Measurements from ENCODE around the gene CLPX. TPM values are rescaled to one million over a fixed set of nuclear protein-coding genes. Genes with fewer than 3 reads are reported as not detected.

The CLPX gene
- total RNA-seq, 4 donors from 2014 or later = 40.1 to 68.8 (median 55.6) TPM

- TF ChIP-seq CTCF (IDR thresholded peaks at IDR 0.05) (no peak), EP300 (IDR thresholded peaks at IDR 0.05) (no peak), POLR2A (IDR thresholded peaks at IDR 0.05) (no peak), POLR2AphosphoS5 (IDR thresholded peaks at IDR 0.05) (no peak)
- no peak overlapping the region for H3K4me3 ChIP-seq
- peaks cover 0 to 8% of the 10 kb centered on the region in 2 donors for H3K36me3 ChIP-seq
- H3K9me3 ChIP-seq = no peaks in the 10 kb centered on the region
- H3K27me3 ChIP-seq = no peaks in the 10 kb centered on the region
- H3K4me1 ChIP-seq = no peaks in the 10 kb centered on the region
- 100% methylated on average over 1 of the region's 1 CpG; no CpG with 5 or more reads in 1 of the 2 donors for WGBS, 2 donors (ENCODE audit: low coverage in 1 of 2)
- H3K27ac ChIP-seq = no peak overlapping the region
- no peak for ATAC-seq
Measured at GRCh38 chr15:65201918-65202317, 16.8 kb upstream of the CLPX start.

- TF ChIP-seq CTCF (IDR thresholded peaks at IDR 0.05) (no peak), EP300 (IDR thresholded peaks at IDR 0.05) (no peak), POLR2AphosphoS5 (IDR thresholded peaks at IDR 0.05) (no peak), POLR2A (IDR thresholded peaks at IDR 0.05) (no peak)
- WGBS, 2 donors (ENCODE audit: low coverage in 1 of 2) = 83 to 100% methylated on average over 3 of the region's 12 CpGs
Measured at GRCh38 chr15:65198571-65198970, 13.4 kb upstream of the CLPX start.

GRCh38 chr15:65197337-65197645 is 12.1 kb upstream of the CLPX start:
- Histone ChIP-seq H3K27me3 (no peaks in the 10 kb centered on the region), H3K27ac (no peak overlapping the region), H3K36me3 (peaks cover 0 to 8% of the 10 kb centered on the region in 2 donors), H3K4me1 (peaks cover 0 to 19% (median 0%) of the 10 kb centered on the region in 3 donors), H3K9me3 (no peaks in the 10 kb centered on the region), H3K4me3 (no peak overlapping the region)
- WGBS, 2 donors (ENCODE audit: low coverage in 1 of 2) = 100% methylated on average over 2 of the region's 8 CpGs; no CpG with 5 or more reads in 1 of the 2 donors
- no peak for TF ChIP-seq EP300 (IDR thresholded peaks at IDR 0.05)
- TF ChIP-seq POLR2AphosphoS5 (IDR thresholded peaks at IDR 0.05) = no peak
- no peak for TF ChIP-seq POLR2A (IDR thresholded peaks at IDR 0.05)
- no peak for TF ChIP-seq CTCF (IDR thresholded peaks at IDR 0.05)
- no peak for ATAC-seq

More at GRCh38 chr15:65198571-65198970, 13.4 kb upstream of the CLPX start:
- no peaks in the 10 kb centered on the region for H3K9me3 ChIP-seq
- peaks cover 0 to 8% of the 10 kb centered on the region in 2 donors for H3K36me3 ChIP-seq
- H3K4me3 ChIP-seq = no peak overlapping the region
- peaks cover 0 to 19% (median 0%) of the 10 kb centered on the region in 3 donors for H3K4me1 ChIP-seq
- no peak overlapping the region for H3K27ac ChIP-seq
- no peaks in the 10 kb centered on the region for H3K27me3 ChIP-seq
- no peak for ATAC-seq

GRCh38 chr15:65196637-65197336 is 11.6 kb upstream of the CLPX start:
- WGBS, 2 donors (ENCODE audit: low coverage in 1 of 2) = 84 to 96% methylated on average over 3 to 5 of the region's 19 CpGs
- Histone ChIP-seq H3K27me3 (no peaks in the 10 kb centered on the region), H3K4me1 (peaks cover 0 to 19% (median 0%) of the 10 kb centered on the region in 3 donors), H3K4me3 (no peak overlapping the region), H3K36me3 (peaks cover 0 to 8% of the 10 kb centered on the region in 2 donors), H3K9me3 (no peaks in the 10 kb centered on the region), H3K27ac (peak overlapping the region in 1 of 4 donors; percentile 1)
- no peak for ATAC-seq
- TF ChIP-seq EP300 (IDR thresholded peaks at IDR 0.05) = no peak
- no peak for TF ChIP-seq CTCF (IDR thresholded peaks at IDR 0.05)
- TF ChIP-seq POLR2A (IDR thresholded peaks at IDR 0.05) = no peak
- TF ChIP-seq POLR2AphosphoS5 (IDR thresholded peaks at IDR 0.05) = no peak

- peak; percentile 66 for ATAC-seq
- Histone ChIP-seq H3K4me1 (peaks cover 0 to 19% (median 0%) of the 10 kb centered on the region in 3 donors), H3K36me3 (peaks cover 0 to 8% of the 10 kb centered on the region in 2 donors), H3K27ac (peak overlapping the region in 2 of 4 donors; percentile 39 to 56), H3K9me3 (no peaks in the 10 kb centered on the region), H3K27me3 (no peaks in the 10 kb centered on the region), H3K4me3 (no peak overlapping the region)
- 52 to 56% methylated on average over 4 to 5 of the region's 5 CpGs for WGBS, 2 donors (ENCODE audit: low coverage in 1 of 2)
- TF ChIP-seq POLR2AphosphoS5 (IDR thresholded peaks at IDR 0.05) (no peak), CTCF (IDR thresholded peaks at IDR 0.05) (no peak), EP300 (IDR thresholded peaks at IDR 0.05) (no peak), POLR2A (IDR thresholded peaks at IDR 0.05) (no peak)
Measured at GRCh38 chr15:65195548-65195923, 10.4 kb upstream of the CLPX start.
